ENCODE results near the gene ZNF331.

ZNF331 gene

DNA sequence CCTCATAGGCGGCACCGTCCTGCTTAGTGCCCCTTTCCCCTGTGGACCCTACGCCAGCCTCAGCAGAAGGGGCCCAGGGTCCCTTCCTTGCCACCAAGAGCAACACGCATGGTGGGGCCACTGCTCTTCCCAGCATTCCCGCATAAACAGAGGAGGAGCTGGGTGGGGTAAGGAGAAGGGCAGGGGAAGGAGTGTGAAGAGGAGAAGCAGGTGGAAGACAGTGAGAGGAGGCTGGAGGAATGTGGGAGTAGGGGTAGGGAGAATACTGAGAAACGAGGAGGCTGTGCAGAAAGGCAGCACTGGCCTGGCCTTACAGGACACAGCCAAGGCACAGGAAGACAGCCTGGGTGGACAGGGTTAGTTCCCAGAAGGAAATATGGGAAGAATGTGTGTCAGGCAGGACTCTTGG lies 43.9 kb downstream of the ZNF331 start:
- no peaks in the 10 kb centered on the region for H3K36me3 ChIP-seq (ENCODE audit: insufficient read depth)
- no peak overlapping the region for H2AFZ ChIP-seq (ENCODE audit: low read depth)
- H3K27me3 ChIP-seq (ENCODE audit: insufficient read depth, low read depth) = no peaks in the 10 kb centered on the region
- no peak overlapping the region for H3K4me3 ChIP-seq (IDR thresholded peaks at IDR 0.05; ENCODE audit: insufficient read depth, low read depth, low read length)
- no peaks in the 10 kb centered on the region for H3K79me2 ChIP-seq (ENCODE audit: insufficient read depth, low read depth)
- no peaks in the 10 kb centered on the region for H4K20me1 ChIP-seq (ENCODE audit: insufficient read depth)
- no peak for TF ChIP-seq CTCF (conservative IDR thresholded peaks at IDR 0.05; ENCODE audit: low read depth, low read length)
- no peak overlapping the region for H3K27ac ChIP-seq
- no peak overlapping the region for H3K9ac ChIP-seq
- H3K4me1 ChIP-seq (ENCODE audit: low read depth, poor library complexity, severe bottlenecking) = no peaks in the 10 kb centered on the region
- H3K4me2 ChIP-seq = no peak overlapping the region

GRCh38 chr19:53583181-53583580 lies 45.2 kb downstream of the ZNF331 start:
- Histone ChIP-seq H3K4me3 (IDR thresholded peaks at IDR 0.05; ENCODE audit: insufficient read depth, low read depth, low read length) (no peak overlapping the region), H3K36me3 (ENCODE audit: insufficient read depth) (no peaks in the 10 kb centered on the region), H4K20me1 (ENCODE audit: insufficient read depth) (no peaks in the 10 kb centered on the region), H3K9ac (no peak overlapping the region), H3K4me2 (no peak overlapping the region), H3K27me3 (ENCODE audit: insufficient read depth, low read depth) (no peaks in the 10 kb centered on the region), H2AFZ (ENCODE audit: low read depth) (no peak overlapping the region), H3K79me2 (ENCODE audit: insufficient read depth, low read depth) (no peaks in the 10 kb centered on the region), H3K4me1 (ENCODE audit: low read depth, poor library complexity, severe bottlenecking) (no peaks in the 10 kb centered on the region), H3K27ac (no peak overlapping the region)
- no peak for TF ChIP-seq CTCF (conservative IDR thresholded peaks at IDR 0.05; ENCODE audit: low read depth, low read length)

- H3K4me1 ChIP-seq (ENCODE audit: low read depth, poor library complexity, severe bottlenecking) = no peaks in the 10 kb centered on the region
- H3K36me3 ChIP-seq (ENCODE audit: insufficient read depth) = no peaks in the 10 kb centered on the region
- no peak overlapping the region for H2AFZ ChIP-seq (ENCODE audit: low read depth)
- no peak overlapping the region for H3K27ac ChIP-seq
- no peak overlapping the region for H3K9ac ChIP-seq
- H4K20me1 ChIP-seq (ENCODE audit: insufficient read depth) = no peaks in the 10 kb centered on the region
- H3K4me3 ChIP-seq (IDR thresholded peaks at IDR 0.05; ENCODE audit: insufficient read depth, low read depth, low read length) = no peak overlapping the region
- no peaks in the 10 kb centered on the region for H3K27me3 ChIP-seq (ENCODE audit: insufficient read depth, low read depth)
- no peaks in the 10 kb centered on the region for H3K79me2 ChIP-seq (ENCODE audit: insufficient read depth, low read depth)
- no peak overlapping the region for H3K4me2 ChIP-seq
- TF ChIP-seq CTCF (conservative IDR thresholded peaks at IDR 0.05; ENCODE audit: low read depth, low read length) = no peak
Observed at GRCh38 chr19:53586277-53586691, 48.3 kb downstream of the ZNF331 start.

GRCh38 chr19:53594811-53595509 lies 57.0 kb downstream of the ZNF331 start:
- Histone ChIP-seq H2AFZ (ENCODE audit: low read depth) (no peak overlapping the region), H3K36me3 (ENCODE audit: insufficient read depth) (no peaks in the 10 kb centered on the region), H3K9ac (no peak overlapping the region), H3K27me3 (ENCODE audit: insufficient read depth, low read depth) (no peaks in the 10 kb centered on the region), H3K27ac (no peak overlapping the region), H4K20me1 (ENCODE audit: insufficient read depth) (no peaks in the 10 kb centered on the region), H3K4me3 (IDR thresholded peaks at IDR 0.05; ENCODE audit: insufficient read depth, low read depth, low read length) (no peak overlapping the region), H3K79me2 (ENCODE audit: insufficient read depth, low read depth) (no peaks in the 10 kb centered on the region), H3K4me2 (no peak overlapping the region), H3K4me1 (ENCODE audit: low read depth, poor library complexity, severe bottlenecking) (no peaks in the 10 kb centered on the region)
- TF ChIP-seq CTCF (conservative IDR thresholded peaks at IDR 0.05; ENCODE audit: low read depth, low read length) = no peak
